ENCODE data around the gene PATJ. TPM values are rescaled to one million over a fixed set of nuclear protein-coding genes. Genes with fewer than 3 reads are reported as not detected.
"Not testable (repeated sequence)": the region's sequence is repeated elsewhere in the genome, so short reads cannot be mapped to it uniquely, and the experiment has no call there.

Gene PATJ
- total RNA-seq, 2 donors from 2014 or later: 47.8 to 64.5 TPM

- H3K27ac ChIP-seq: peak overlapping the region; percentile 57 to 68
Measured at GRCh38 chr1:61887076-61887867, 145.0 kb downstream of the PATJ start.

GRCh38 chr1:61887931-61888564, 145.8 kb downstream of the PATJ start:
- Histone ChIP-seq H3K4me1 (ENCODE audit: control insufficient read depth in 1 of 2, low read depth in 2 of 2) (peaks cover 16 to 23% of the 10 kb centered on the region in 2 donors), H3K9me3 (no peaks in the 10 kb centered on the region), H3K4me3 (no peak overlapping the region), H3K27me3 (replicated peaks; ENCODE audit: insufficient read depth) (no peaks in the 10 kb centered on the region), H3K36me3 (no peaks in the 10 kb centered on the region), H3K27ac (peak overlapping the region; percentile 57 to 68)
- TF ChIP-seq CTCF (IDR thresholded peaks at IDR 0.05): no peak
- ATAC-seq (ENCODE audit: insufficient number of reproducible peaks, low FRiP score, low read depth): no peak
- DNase-seq (ENCODE audit: low spot score): peak; percentile 6

More at GRCh38 chr1:61887076-61887867, 145.0 kb downstream of the PATJ start:
- DNase-seq (ENCODE audit: low spot score): no peak
- TF ChIP-seq CTCF (IDR thresholded peaks at IDR 0.05): no peak
- no peak for ATAC-seq (ENCODE audit: insufficient number of reproducible peaks, low FRiP score, low read depth)
- H3K9me3 ChIP-seq: no peaks in the 10 kb centered on the region
- no peaks in the 10 kb centered on the region for H3K27me3 ChIP-seq (replicated peaks; ENCODE audit: insufficient read depth)
- no peaks in the 10 kb centered on the region for H3K36me3 ChIP-seq
- peaks cover 16 to 23% of the 10 kb centered on the region in 2 donors for H3K4me1 ChIP-seq (ENCODE audit: control insufficient read depth in 1 of 2, low read depth in 2 of 2)
- no peak overlapping the region for H3K4me3 ChIP-seq

GRCh38 chr1:61888808-61889207, 146.5 kb downstream of the PATJ start:
- DNase-seq (ENCODE audit: low spot score) (no peak), ATAC-seq (ENCODE audit: insufficient number of reproducible peaks, low FRiP score, low read depth) (no peak)
- H3K27ac ChIP-seq: peak overlapping the region; percentile 57 to 68
- H3K4me1 ChIP-seq (ENCODE audit: control insufficient read depth in 1 of 2, low read depth in 2 of 2): peaks cover 16 to 23% of the 10 kb centered on the region in 2 donors
- H3K27me3 ChIP-seq (replicated peaks; ENCODE audit: insufficient read depth): no peaks in the 10 kb centered on the region
- no peak for TF ChIP-seq CTCF (IDR thresholded peaks at IDR 0.05)
- no peaks in the 10 kb centered on the region for H3K9me3 ChIP-seq
- no peak overlapping the region for H3K4me3 ChIP-seq
- H3K36me3 ChIP-seq: no peaks in the 10 kb centered on the region

GRCh38 chr1:61890435-61890834, 148.2 kb downstream of the PATJ start:
- H3K4me1 ChIP-seq (ENCODE audit: control insufficient read depth in 1 of 2, low read depth in 2 of 2): peaks cover 16 to 23% of the 10 kb centered on the region in 2 donors
- not testable (repeated sequence) for DNase-seq (ENCODE audit: low spot score); H3K27ac ChIP-seq; ATAC-seq (ENCODE audit: insufficient number of reproducible peaks, low FRiP score, low read depth); H3K27me3 ChIP-seq (replicated peaks; ENCODE audit: insufficient read depth); H3K4me3 ChIP-seq; H3K9me3 ChIP-seq; H3K36me3 ChIP-seq

GRCh38 chr1:61892977-61893376, 150.7 kb downstream of the PATJ start:
- Histone ChIP-seq H3K27ac (no peak overlapping the region), H3K27me3 (replicated peaks; ENCODE audit: insufficient read depth) (no peaks in the 10 kb centered on the region), H3K36me3 (no peaks in the 10 kb centered on the region), H3K9me3 (no peaks in the 10 kb centered on the region), H3K4me1 (ENCODE audit: control insufficient read depth in 1 of 2, low read depth in 2 of 2) (peaks cover 7 to 12% of the 10 kb centered on the region in 2 donors), H3K4me3 (no peak overlapping the region)
- no peak for DNase-seq (ENCODE audit: low spot score)
- ATAC-seq (ENCODE audit: insufficient number of reproducible peaks, low FRiP score, low read depth): no peak
- no peak for TF ChIP-seq CTCF (IDR thresholded peaks at IDR 0.05)

- H3K36me3 ChIP-seq; H3K4me1 ChIP-seq (ENCODE audit: control insufficient read depth in 1 of 2, low read depth in 2 of 2); H3K27ac ChIP-seq; H3K4me3 ChIP-seq; ATAC-seq (ENCODE audit: insufficient number of reproducible peaks, low FRiP score, low read depth); H3K27me3 ChIP-seq (replicated peaks; ENCODE audit: insufficient read depth); DNase-seq (ENCODE audit: low spot score); H3K9me3 ChIP-seq: not testable (repeated sequence)
Measured at GRCh38 chr1:61894296-61894695, 152.0 kb downstream of the PATJ start.

Measured in thoracic aorta (tissue), 2 donors.